Sigmoid colon (tissue), 7 donors: ENCODE measurements around the gene LGALS3. TPM values are rescaled to one million over a fixed set of nuclear protein-coding genes. Genes with fewer than 3 reads are reported as not detected.

Experiments
- DNase-seq: peaks from one replicate; pipeline ENCODE4 v3.0.0-alpha.2; 2019
- H3K27ac ChIP-seq, 4 donors: fragments of 200-600 bp; sonication (generic); one replicate each; pipeline ENCODE4 v1.5.1; 2016 to 2019; ENCODE audit warnings: mild to moderate bottlenecking in 1 of 4
- H3K27me3 ChIP-seq, 3 donors: fragments of 200-600 bp; sonication (generic); one replicate each; pipeline ENCODE4 v1.5.1; 2019; ENCODE audit warnings: mild to moderate bottlenecking in 1 of 3
- H3K36me3 ChIP-seq, 4 donors: fragments of 200-600 bp; sonication (generic); one replicate each; pipeline ENCODE4 v1.5.1; 2016 to 2019
- H3K4me1 ChIP-seq, 4 donors: fragments of 200-600 bp; sonication (generic); one replicate each; pipeline ENCODE4 v1.5.1; 2017 to 2019
- H3K4me3 ChIP-seq, 4 donors: fragments of 200-600 bp; sonication (generic); one replicate each; pipeline ENCODE4 v1.5.1; 2017 to 2019; ENCODE audit warnings: mild to moderate bottlenecking in 2 of 4, moderate library complexity in 1 of 4
- H3K9me3 ChIP-seq, 4 donors: fragments of 200-600 bp in 3 of 4; sonication (generic) in 3 of 4; one replicate each; pipeline versions ENCODE4 v1.5.1 to v1.6.1; 2013 to 2019
- EP300 ChIP-seq, 4 donors: sonication (generic); formaldehyde crosslinking; IDR thresholded peaks; one replicate each; pipeline ENCODE4 v1.6.1; 2017; ENCODE audit warnings: antibody characterized with exemption in 4 of 4
- POLR2A ChIP-seq, 2 donors: fragments of 450-650 bp; IDR thresholded peaks; one replicate each; pipeline ENCODE4 v1.6.1; 2016; ENCODE audit warnings: antibody characterized with exemption in 2 of 2, mild to moderate bottlenecking in 2 of 2, moderate library complexity in 2 of 2
- POLR2AphosphoS5 ChIP-seq, 4 donors: sonication (generic); formaldehyde crosslinking; IDR thresholded peaks; one replicate each; pipeline ENCODE4 v1.6.1; 2017; ENCODE audit warnings: antibody characterized with exemption in 4 of 4
- WGBS, 2 donors: extraction: QIAGEN DNeasy Blood & Tissue Kit; methylation state at CpG; one replicate each; pipeline ENCODE4 v1.1.7; 2013; 5-methylcytosine and 5-hydroxymethylcytosine counted together
- intact Hi-C: fragments of 100-400 bp; cut with DNase I; formaldehyde crosslinking; loops from one replicate; pipeline ENCODE4 v1.15.1; 2023
- polyA plus RNA-seq, 3 donors: library from polyadenylated mRNA; stranded (reverse); fragments of 200-250 nt; gene quantifications; one replicate each; pipeline ENCODE4 v1.2.3, GENCODE V29; 2013
- total RNA-seq, 4 donors: library from RNA; depleted of rRNA; stranded (reverse); fragments of >200 nt; gene quantifications; one replicate each; pipeline ENCODE4 v1.1.0, GENCODE V29; 2016
- TF ChIP-seq, protein P1 (sequence below), 4 experiments: fragments of 450-650 bp in 3 of 4; fragments of 200-600 bp in 1 of 4; IDR thresholded peaks; one replicate each; pipeline ENCODE4 v1.5.1; 2016 to 2019; ENCODE audit warnings: antibody characterized with exemption in 4 of 4, mild to moderate bottlenecking in 3 of 4, moderate library complexity in 2 of 4
- donor health status: healthy with polysubstance abuse.
- donor health status: Bipolar disorder and iron deficiency.
- donor health status: healthy.

Gene LGALS3
- total and polyA plus RNA-seq, 7 donors: 235 to 4,129 (median 249) TPM

GRCh38 chr14:55088356-55088755 is 40.7 kb upstream of the LGALS3 start:
- Histone ChIP-seq H3K9me3 (peaks cover 0 to 3% (median 0%) of the 10 kb centered on the region in 4 donors), H3K4me3 (no peak overlapping the region), H3K27me3 (no peaks in the 10 kb centered on the region), H3K27ac (no peak overlapping the region), H3K4me1 (no peaks in the 10 kb centered on the region), H3K36me3 (no peaks in the 10 kb centered on the region)
- TF ChIP-seq POLR2A (IDR thresholded peaks at IDR 0.05): no peak
- no peak for TF ChIP-seq EP300 (IDR thresholded peaks at IDR 0.05)
- TF ChIP-seq, protein P1, sequence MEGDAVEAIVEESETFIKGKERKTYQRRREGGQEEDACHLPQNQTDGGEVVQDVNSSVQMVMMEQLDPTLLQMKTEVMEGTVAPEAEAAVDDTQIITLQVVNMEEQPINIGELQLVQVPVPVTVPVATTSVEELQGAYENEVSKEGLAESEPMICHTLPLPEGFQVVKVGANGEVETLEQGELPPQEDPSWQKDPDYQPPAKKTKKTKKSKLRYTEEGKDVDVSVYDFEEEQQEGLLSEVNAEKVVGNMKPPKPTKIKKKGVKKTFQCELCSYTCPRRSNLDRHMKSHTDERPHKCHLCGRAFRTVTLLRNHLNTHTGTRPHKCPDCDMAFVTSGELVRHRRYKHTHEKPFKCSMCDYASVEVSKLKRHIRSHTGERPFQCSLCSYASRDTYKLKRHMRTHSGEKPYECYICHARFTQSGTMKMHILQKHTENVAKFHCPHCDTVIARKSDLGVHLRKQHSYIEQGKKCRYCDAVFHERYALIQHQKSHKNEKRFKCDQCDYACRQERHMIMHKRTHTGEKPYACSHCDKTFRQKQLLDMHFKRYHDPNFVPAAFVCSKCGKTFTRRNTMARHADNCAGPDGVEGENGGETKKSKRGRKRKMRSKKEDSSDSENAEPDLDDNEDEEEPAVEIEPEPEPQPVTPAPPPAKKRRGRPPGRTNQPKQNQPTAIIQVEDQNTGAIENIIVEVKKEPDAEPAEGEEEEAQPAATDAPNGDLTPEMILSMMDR (IDR thresholded peaks at IDR 0.05): no peak
- TF ChIP-seq POLR2AphosphoS5 (IDR thresholded peaks at IDR 0.05): no peak
- no peak for DNase-seq
- intact Hi-C loops: no loop called here

- 18 to 70% methylated on average over 4 of the region's 4 CpGs for WGBS, 2 donors
- H3K27me3 ChIP-seq: no peaks in the 10 kb centered on the region
- TF ChIP-seq, protein P1 (IDR thresholded peaks at IDR 0.05): no peak
- TF ChIP-seq POLR2A (IDR thresholded peaks at IDR 0.05) (no peak), POLR2AphosphoS5 (IDR thresholded peaks at IDR 0.05) (no peak), EP300 (IDR thresholded peaks at IDR 0.05) (no peak)
- no peak overlapping the region for H3K27ac ChIP-seq
- no peaks in the 10 kb centered on the region for H3K36me3 ChIP-seq
- no peak for DNase-seq
- H3K4me3 ChIP-seq: no peak overlapping the region
- H3K4me1 ChIP-seq: no peaks in the 10 kb centered on the region
- intact Hi-C loops: loop anchor here (5.0 kb wide), 1 partner anchor 35 kb away; the partner anchor contains the start of gene LGALS3
- no peaks in the 10 kb centered on the region for H3K9me3 ChIP-seq
These were observed 36.7 kb upstream of the LGALS3 start for GRCh38 chr14:55092341-55092740.

DNA sequence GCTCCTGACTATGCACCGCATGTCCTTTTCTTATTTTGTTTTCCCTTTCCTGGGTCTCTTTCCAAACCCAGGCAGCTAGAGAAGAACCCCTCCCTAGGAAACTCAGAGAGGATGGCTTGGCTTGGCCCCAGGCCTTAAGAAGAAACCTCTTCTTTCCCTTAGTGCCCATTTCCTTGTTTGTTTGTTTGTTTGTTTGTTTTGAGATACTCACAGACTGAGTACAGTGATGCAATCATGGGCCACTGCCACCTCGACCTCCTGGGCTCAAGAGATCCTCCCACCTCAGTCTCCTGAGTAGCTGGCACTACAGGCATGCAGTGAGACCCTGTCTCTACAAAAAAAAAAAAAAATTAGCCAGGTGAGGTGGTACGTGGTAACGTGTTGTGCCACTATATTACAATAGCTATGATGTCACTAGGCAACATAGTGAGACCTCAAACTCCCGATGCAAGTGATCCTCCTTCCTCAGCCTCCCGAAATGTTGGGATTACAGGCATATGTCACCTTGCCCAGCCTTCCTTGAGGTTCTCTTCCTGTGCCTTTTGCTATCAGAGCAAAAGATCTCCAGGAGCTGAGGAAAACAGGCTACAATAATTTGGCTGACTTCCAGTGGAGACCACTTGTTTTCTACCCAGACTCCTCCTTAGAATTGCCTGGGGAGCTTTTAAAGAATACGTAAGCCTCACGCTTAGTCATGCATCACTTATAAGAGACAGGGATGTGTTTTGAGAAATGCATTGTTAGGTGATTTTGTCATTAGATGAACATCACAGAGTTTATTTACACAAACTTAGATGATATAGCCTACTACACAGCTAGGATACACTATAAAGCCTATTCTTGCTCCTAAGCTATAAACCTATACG is 34.5 kb upstream of the LGALS3 start:
- H3K36me3 ChIP-seq: no peaks in the 10 kb centered on the region
- H3K27ac ChIP-seq: no peak overlapping the region
- intact Hi-C loops: loop anchor here (5.0 kb wide), 1 partner anchor 33 kb away; the partner anchor contains the start of gene LGALS3
- WGBS, 2 donors: 80 to 85% methylated on average over 9 of the region's 9 CpGs
- H3K27me3 ChIP-seq: no peaks in the 10 kb centered on the region
- H3K4me3 ChIP-seq: no peak overlapping the region
- H3K9me3 ChIP-seq: no peaks in the 10 kb centered on the region
- H3K4me1 ChIP-seq: peaks cover 0 to 6% (median 0%) of the 10 kb centered on the region in 4 donors
- TF ChIP-seq POLR2A (IDR thresholded peaks at IDR 0.05): no peak
- no peak for TF ChIP-seq POLR2AphosphoS5 (IDR thresholded peaks at IDR 0.05)
- TF ChIP-seq EP300 (IDR thresholded peaks at IDR 0.05): no peak
- TF ChIP-seq, protein P1 (IDR thresholded peaks at IDR 0.05): no peak
- no peak for DNase-seq

GRCh38 chr14:55097881-55098560 is 31.0 kb upstream of the LGALS3 start:
- 49 to 71% methylated on average over 5 of the region's 5 CpGs for WGBS, 2 donors
- DNase-seq: peak; percentile 59
- intact Hi-C loops: no loop called here
- Histone ChIP-seq H3K27ac (peak overlapping the region; percentile 11 to 93 (median 48)), H3K4me1 (peaks cover 0 to 26% (median 16%) of the 10 kb centered on the region in 4 donors), H3K4me3 (no peak overlapping the region), H3K27me3 (no peaks in the 10 kb centered on the region), H3K9me3 (no peaks in the 10 kb centered on the region), H3K36me3 (no peaks in the 10 kb centered on the region)
- peak in 1 of 4 donors; percentile 15 for TF ChIP-seq POLR2AphosphoS5 (IDR thresholded peaks at IDR 0.05)
- TF ChIP-seq POLR2A (IDR thresholded peaks at IDR 0.05): no peak

DNA sequence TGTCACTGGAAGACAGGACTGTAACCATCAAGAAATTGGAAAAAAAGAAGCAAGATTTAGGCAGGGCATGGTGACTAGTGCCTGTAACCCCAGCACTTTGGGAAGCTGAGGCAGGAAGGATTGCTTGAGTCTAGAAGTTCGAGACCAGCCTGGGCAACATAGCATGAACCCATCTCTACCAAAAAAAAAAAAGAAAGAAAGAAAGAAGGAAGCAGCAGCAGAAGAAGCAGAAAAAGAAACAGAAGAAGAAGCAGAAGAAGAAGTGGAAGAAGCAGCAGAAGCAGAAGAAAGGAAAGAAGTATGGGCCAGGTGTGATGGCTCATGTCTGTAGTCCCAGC is 30.5 kb upstream of the LGALS3 start:
- no peaks in the 10 kb centered on the region for H3K9me3 ChIP-seq
- intact Hi-C loops: no loop called here
- no peaks in the 10 kb centered on the region for H3K27me3 ChIP-seq
- peaks cover 0 to 31% (median 21%) of the 10 kb centered on the region in 4 donors for H3K4me1 ChIP-seq
- H3K36me3 ChIP-seq: no peaks in the 10 kb centered on the region
- peak overlapping the region; percentile 11 to 93 (median 48) for H3K27ac ChIP-seq
- WGBS, 2 donors: 91 to 93% methylated on average over 1 of the region's 1 CpG
- DNase-seq: no peak
- no peak for TF ChIP-seq EP300 (IDR thresholded peaks at IDR 0.05)
- no peak for TF ChIP-seq POLR2A (IDR thresholded peaks at IDR 0.05)
- TF ChIP-seq, protein P1 (IDR thresholded peaks at IDR 0.05): no peak
- no peak for TF ChIP-seq POLR2AphosphoS5 (IDR thresholded peaks at IDR 0.05)
- H3K4me3 ChIP-seq: no peak overlapping the region
